Prostate gland (tissue), 2 donors: ENCODE results near the gene EHD3.

Source experiments
- CTCF ChIP-seq, 4 experiments: fragments of 200-600 bp in 2 of 4; fragments of 450-650 bp in 2 of 4; sonication (generic) in 2 of 4; IDR thresholded peaks; 1 replicate in 3 of 4; 2 replicates in 1 of 4; pipeline ENCODE4 v1.5.1; 2016 to 2019; ENCODE audit warnings: antibody characterized with exemption in 4 of 4, mild to moderate bottlenecking in 2 of 4, moderate library complexity in 2 of 4
- POLR2AphosphoS5 ChIP-seq: sonication (generic); formaldehyde crosslinking; IDR thresholded peaks from one replicate; pipeline ENCODE4 v1.6.1; 2017; ENCODE audit warnings: antibody characterized with exemption

GRCh38 chr2:31222071-31222470 lies 11.9 kb upstream of the EHD3 start:
- TF ChIP-seq POLR2AphosphoS5 (no peak), CTCF (IDR thresholded peaks at IDR 0.05) (no peak)
